HEK293 (cell line): ENCODE measurements around the gene SERPINB4.

Experiments used
- CTCF ChIA-PET: fragments of 350-600 bp; formaldehyde crosslinking; extraction: SDS; loops from one replicate; lab custom pipeline; 2021; ENCODE audit warnings: antibody characterized with exemption; lab: Yijun Ruan, JAX
- POLR2A ChIA-PET: fragments of 300-600 bp; formaldehyde crosslinking; extraction: SDS; loops from one replicate; lab custom pipeline; 2020; ENCODE audit warnings: antibody characterized with exemption, inconsistent platforms; lab: Yijun Ruan, JAX
- H3K27ac ChIP-seq: fragments of 200-500 bp; sonication (Bioruptor generic); 2 replicates; pipeline ENCODE4 v1.5.1; 2014; ENCODE audit warnings: low read depth, low read length, control low read depth, inconsistent platforms; ENCODE audit errors: extremely low read depth
- H3K36me3 ChIP-seq, 2 experiments: fragments of 200-500 bp in 1 of 2; sonication (Bioruptor generic) in 1 of 2; 1 replicate in 1 of 2; 2 replicates in 1 of 2; pipeline ENCODE4 v1.5.1; 2014 to 2017; ENCODE audit warnings: inconsistent platforms in 2 of 2, low read length in 2 of 2; ENCODE audit not compliant: control insufficient read depth in 2 of 2, insufficient read depth in 1 of 2
- H3K4me1 ChIP-seq: fragments of 200-500 bp; sonication (Bioruptor generic); 2 replicates; pipeline ENCODE4 v1.5.1; 2014; ENCODE audit warnings: mild to moderate bottlenecking, low read length, inconsistent platforms; ENCODE audit not compliant: control insufficient read depth, insufficient read depth
- H3K4me3 ChIP-seq: 2 replicates; pipeline ENCODE4 v1.5.1; 2011; ENCODE audit warnings: low read depth, mild to moderate bottlenecking, control low read depth, low read length, moderate library complexity
- H3K9me3 ChIP-seq: fragments of 200-500 bp; sonication (Bioruptor generic); 2 replicates; pipeline ENCODE4 v1.5.1; 2014; ENCODE audit warnings: low read depth, low read length, inconsistent platforms; ENCODE audit not compliant: control insufficient read depth, insufficient read depth
- AEBP2 ChIP-seq: fragments of 450-650 bp; formaldehyde crosslinking; IDR thresholded peaks from 2 replicates; pipeline ENCODE4 v1.5.1; 2016; ENCODE audit warnings: missing biosample characterization, missing genetic modification characterization, borderline replicate concordance
- EGR2 ChIP-seq: fragments of 450-650 bp; formaldehyde crosslinking; IDR thresholded peaks from 2 replicates; pipeline ENCODE4 v1.5.1; 2016; ENCODE audit warnings: low read depth, missing biosample characterization, missing genetic modification characterization
- HOXA7 ChIP-seq: sonication (generic); formaldehyde crosslinking; IDR thresholded peaks from 2 replicates; pipeline ENCODE4 v1.8.1; 2022; ENCODE audit warnings: missing genetic modification reagents, borderline replicate concordance
- KLF1 ChIP-seq: fragments of 450-650 bp; formaldehyde crosslinking; IDR thresholded peaks from 2 replicates; pipeline ENCODE4 v1.5.1; 2016; ENCODE audit warnings: missing biosample characterization, missing genetic modification characterization
- KLF10 ChIP-seq: fragments of 450-650 bp; IDR thresholded peaks from 2 replicates; pipeline ENCODE4 v1.5.1; 2018; ENCODE audit warnings: missing biosample characterization, mild to moderate bottlenecking, missing genetic modification characterization
- OVOL3 ChIP-seq: fragments of 450-650 bp; formaldehyde crosslinking; IDR thresholded peaks from 2 replicates; pipeline ENCODE4 v1.5.1; 2016; ENCODE audit warnings: missing biosample characterization, missing genetic modification characterization
- PRDM10 ChIP-seq: fragments of 450-650 bp; formaldehyde crosslinking; IDR thresholded peaks from 2 replicates; pipeline ENCODE4 v1.5.1; 2016; ENCODE audit warnings: missing biosample characterization, missing genetic modification characterization
- PRDM6 ChIP-seq: fragments of 450-650 bp; formaldehyde crosslinking; IDR thresholded peaks from 2 replicates; pipeline ENCODE4 v1.5.1; 2017; ENCODE audit warnings: missing biosample characterization, missing genetic modification characterization
- SALL2 ChIP-seq: fragments of 450-650 bp; formaldehyde crosslinking; IDR thresholded peaks from 2 replicates; pipeline ENCODE4 v1.5.0; 2017; ENCODE audit warnings: missing biosample characterization, mild to moderate bottlenecking, missing genetic modification characterization, borderline replicate concordance
- SCRT2 ChIP-seq: fragments of 450-650 bp; formaldehyde crosslinking; IDR thresholded peaks from 2 replicates; pipeline ENCODE4 v1.5.1; 2016; ENCODE audit warnings: missing biosample characterization, missing genetic modification characterization
- ZBTB10 ChIP-seq: fragments of 450-650 bp; formaldehyde crosslinking; IDR thresholded peaks from 2 replicates; pipeline ENCODE4 v1.5.1; 2016; ENCODE audit warnings: missing biosample characterization, missing genetic modification characterization
- ZEB2 ChIP-seq: fragments of 450-650 bp; formaldehyde crosslinking; IDR thresholded peaks from 2 replicates; pipeline ENCODE4 v1.5.1; 2016; ENCODE audit warnings: missing biosample characterization, missing genetic modification characterization
- ZNF112 ChIP-seq: fragments of 450-650 bp; formaldehyde crosslinking; IDR thresholded peaks from 2 replicates; pipeline ENCODE4 v1.5.0; 2017; ENCODE audit warnings: missing biosample characterization, missing genetic modification characterization
- ZNF140 ChIP-seq: fragments of 450-650 bp; formaldehyde crosslinking; IDR thresholded peaks from 2 replicates; pipeline ENCODE4 v1.5.1; 2016; ENCODE audit warnings: missing biosample characterization, missing genetic modification characterization
- ZNF157 ChIP-seq: fragments of 450-650 bp; formaldehyde crosslinking; IDR thresholded peaks from 2 replicates; pipeline ENCODE4 v1.5.1; 2016; ENCODE audit warnings: missing biosample characterization, missing genetic modification characterization
- ZNF174 ChIP-seq: fragments of 450-650 bp; formaldehyde crosslinking; IDR thresholded peaks from 2 replicates; pipeline ENCODE4 v1.5.0; 2017; ENCODE audit warnings: missing biosample characterization, mild to moderate bottlenecking, missing genetic modification characterization
- ZNF19 ChIP-seq: fragments of 450-650 bp; formaldehyde crosslinking; IDR thresholded peaks from 2 replicates; pipeline ENCODE4; 2016; ENCODE audit warnings: missing biosample characterization, missing genetic modification characterization, low read depth
- ZNF223 ChIP-seq: fragments of 450-650 bp; formaldehyde crosslinking; IDR thresholded peaks from 2 replicates; pipeline ENCODE4 v1.5.1; 2016; ENCODE audit warnings: missing biosample characterization, missing genetic modification characterization
- ZNF239 ChIP-seq: fragments of 450-650 bp; formaldehyde crosslinking; IDR thresholded peaks from 2 replicates; pipeline ENCODE4 v1.5.1; 2016; ENCODE audit warnings: missing biosample characterization, missing genetic modification characterization
- ZNF426 ChIP-seq: fragments of 450-650 bp; formaldehyde crosslinking; IDR thresholded peaks from 2 replicates; pipeline ENCODE4 v1.5.1; 2017; ENCODE audit warnings: missing biosample characterization, missing genetic modification characterization, mild to moderate bottlenecking, inconsistent platforms, moderate library complexity
- ZNF501 ChIP-seq: fragments of 450-650 bp; formaldehyde crosslinking; IDR thresholded peaks from 2 replicates; pipeline ENCODE4 v1.5.1; 2016; ENCODE audit warnings: missing biosample characterization, missing genetic modification characterization
- ZNF510 ChIP-seq: fragments of 450-650 bp; formaldehyde crosslinking; IDR thresholded peaks from 2 replicates; pipeline ENCODE4 v1.5.1; 2018; ENCODE audit warnings: mild to moderate bottlenecking, missing genetic modification characterization, missing biosample characterization; ENCODE audit not compliant: insufficient replicate concordance
- ZNF548 ChIP-seq: fragments of 450-650 bp; formaldehyde crosslinking; IDR thresholded peaks from 2 replicates; pipeline ENCODE4 v1.5.1; 2016; ENCODE audit warnings: missing biosample characterization, missing genetic modification characterization
- ZNF561 ChIP-seq: fragments of 450-650 bp; IDR thresholded peaks from 2 replicates; pipeline ENCODE4 v1.5.1; 2018; ENCODE audit warnings: missing biosample characterization, missing genetic modification characterization, borderline replicate concordance
- ZNF777 ChIP-seq: fragments of 450-650 bp; formaldehyde crosslinking; IDR thresholded peaks from 2 replicates; pipeline ENCODE4 v1.5.1; 2017; ENCODE audit warnings: missing biosample characterization, missing genetic modification characterization, borderline replicate concordance
- ZNF830 ChIP-seq: fragments of 450-650 bp; IDR thresholded peaks from 2 replicates; pipeline ENCODE4 v1.5.0; 2018; ENCODE audit warnings: missing biosample characterization, missing genetic modification characterization, low read depth, mild to moderate bottlenecking, moderate library complexity

The SERPINB4 gene

GRCh38 chr18:63604791-63605567, 39.1 kb downstream of the SERPINB4 start:
- Histone ChIP-seq H3K9me3 (no peaks in the 10 kb centered on the region), H3K36me3 (no peaks in the 10 kb centered on the region), H3K27ac (no peak overlapping the region), H3K4me3 (no peak overlapping the region), H3K4me1 (no peaks in the 10 kb centered on the region)
- POLR2A ChIA-PET = no interaction called here
- CTCF ChIA-PET = interaction anchor here (0.6 to 1.1 kb wide), 2 partner anchors 27 to 359 kb away, joined by 3 read pairs; no protein-coding TSS in a partner anchor
- TF ChIP-seq PRDM10 (tag by site-specific recombination) = no peak
- TF ChIP-seq SALL2 (tag by site-specific recombination) = no peak
- TF ChIP-seq ZNF223 (tag by site-specific recombination) = no peak
- no peak for TF ChIP-seq ZNF561 (tag by site-specific recombination)
- no peak for TF ChIP-seq ZNF112
- TF ChIP-seq ZNF426 (tag by site-specific recombination) = no peak
- TF ChIP-seq ZNF777 (tag by site-specific recombination) = no peak
- no peak for TF ChIP-seq EGR2 (tag by site-specific recombination)
- TF ChIP-seq SCRT2 (tag by site-specific recombination) = no peak
- no peak for TF ChIP-seq KLF10
- no peak for TF ChIP-seq HOXA7 (CRISPR knock-in tag)
- TF ChIP-seq ZNF19 (tag by site-specific recombination) = no peak
- no peak for TF ChIP-seq OVOL3 (tag by site-specific recombination)
- no peak for TF ChIP-seq ZNF830 (tag by site-specific recombination)
- TF ChIP-seq PRDM6 = no peak
- TF ChIP-seq ZNF510 (tag by site-specific recombination) = no peak
- no peak for TF ChIP-seq KLF1 (tag by site-specific recombination)

GRCh38 chr18:63603772-63604171, 40.3 kb downstream of the SERPINB4 start:
- ChIA-PET POLR2A (no interaction called here), CTCF (interaction anchor here (0.7 to 1.1 kb wide), 2 partner anchors 92 to 360 kb away, joined by 3 read pairs; no protein-coding TSS in a partner anchor)
- no peaks in the 10 kb centered on the region for H3K36me3 ChIP-seq
- H3K27ac ChIP-seq = no peak overlapping the region
- H3K4me1 ChIP-seq = no peaks in the 10 kb centered on the region
- H3K9me3 ChIP-seq = no peaks in the 10 kb centered on the region
- no peak overlapping the region for H3K4me3 ChIP-seq
- TF ChIP-seq ZBTB10 (tag by site-specific recombination) = no peak
- no peak for TF ChIP-seq ZNF19 (tag by site-specific recombination)
- no peak for TF ChIP-seq ZNF140 (tag by site-specific recombination)
- TF ChIP-seq ZNF157 = no peak
- TF ChIP-seq ZNF174 (tag by site-specific recombination) = no peak
- TF ChIP-seq ZEB2 (tag by site-specific recombination) = no peak
- TF ChIP-seq ZNF548 (tag by site-specific recombination) = no peak
- no peak for TF ChIP-seq AEBP2 (tag by site-specific recombination)
- no peak for TF ChIP-seq ZNF501
- no peak for TF ChIP-seq ZNF239
